Keratinocyte (primary cell): ENCODE data around the gene ZSCAN1. TPM values are rescaled to one million over a fixed set of nuclear protein-coding genes. Genes with fewer than 3 reads are reported as not detected.

Source experiments
- DNase-seq: peaks from one replicate; pipeline ENCODE4 v3.0.0-alpha.2; 2011; ENCODE audit warnings: low read depth, missing footprints, low spot score
- FAIRE-seq: peaks from 2 replicates; lab custom pipeline; 2011; peaks lifted over from hg19 to GRCh38; lab: Jason Lieb, UNC
- H2AFZ ChIP-seq: 2 replicates; pipeline ENCODE4 v1.6.0; 2012; ENCODE audit warnings: low read length, control low read depth, inconsistent platforms; ENCODE audit not compliant: control insufficient read depth
- H3K27ac ChIP-seq: 2 replicates; pipeline ENCODE4 v1.5.1; 2011; ENCODE audit warnings: low read length; ENCODE audit not compliant: control insufficient read depth, insufficient read depth
- H3K27me3 ChIP-seq: 3 replicates; pipeline ENCODE4 v1.6.0; 2011; ENCODE audit warnings: low read length; ENCODE audit not compliant: control insufficient read depth, insufficient read depth; ENCODE audit errors: extremely low read depth
- H3K36me3 ChIP-seq, 2 experiments: 2 replicates in 1 of 2; 3 replicates in 1 of 2; pipeline ENCODE4 v1.5.1; 2011; ENCODE audit warnings: low read length in 2 of 2, mild to moderate bottlenecking in 1 of 2; ENCODE audit not compliant: control insufficient read depth in 2 of 2, insufficient read depth in 2 of 2; ENCODE audit errors: extremely low read depth in 1 of 2
- H3K4me1 ChIP-seq: 3 replicates; pipeline ENCODE4 v1.5.1; 2011; ENCODE audit warnings: low read length; ENCODE audit not compliant: control insufficient read depth, insufficient read depth; ENCODE audit errors: extremely low read depth
- H3K4me2 ChIP-seq: 3 replicates; pipeline ENCODE4 v1.6.0; 2011; ENCODE audit warnings: low read depth, low read length; ENCODE audit not compliant: control insufficient read depth, insufficient read depth; ENCODE audit errors: extremely low read depth
- H3K4me3 ChIP-seq, 3 experiments: fragments of 200-600 bp in 1 of 3; sonication (generic) in 1 of 3; 2 replicates in 2 of 3; 3 replicates in 1 of 3; pipeline ENCODE4 v1.5.1; 2011 to 2016; ENCODE audit warnings: low read length in 3 of 3, mild to moderate bottlenecking in 3 of 3, control low read depth in 2 of 3, inconsistent platforms in 1 of 3, low read depth in 1 of 3, mixed read lengths in 1 of 3, mixed run types in 1 of 3, moderate library complexity in 1 of 3; ENCODE audit not compliant: control insufficient read depth in 2 of 3, insufficient read depth in 2 of 3; ENCODE audit errors: extremely low read depth in 1 of 3
- H3K79me2 ChIP-seq: 2 replicates; pipeline ENCODE4 v1.6.0; 2012; ENCODE audit warnings: low read length; ENCODE audit not compliant: control insufficient read depth, insufficient read depth
- H3K9ac ChIP-seq: 3 replicates; pipeline ENCODE4 v1.6.0; 2011; ENCODE audit warnings: low read length; ENCODE audit not compliant: control insufficient read depth, insufficient read depth; ENCODE audit errors: extremely low read depth
- H3K9me1 ChIP-seq: 3 replicates; pipeline ENCODE4 v1.6.0; 2011; ENCODE audit warnings: low read length; ENCODE audit not compliant: control insufficient read depth, insufficient read depth; ENCODE audit errors: extremely low read depth
- H3K9me3 ChIP-seq: 2 replicates; pipeline ENCODE4 v1.5.1; 2012; ENCODE audit warnings: low read depth, low read length; ENCODE audit not compliant: control insufficient read depth
- H4K20me1 ChIP-seq: 3 replicates; pipeline ENCODE4 v1.6.0; 2011; ENCODE audit warnings: low read length; ENCODE audit not compliant: control insufficient read depth, insufficient read depth; ENCODE audit errors: extremely low read depth
- EZH2 ChIP-seq: IDR thresholded peaks from one replicate; pipeline ENCODE4 v1.6.1; 2012; ENCODE audit warnings: inconsistent platforms, mild to moderate bottlenecking, low read length, moderate library complexity
- dilution Hi-C: fragments of 300-500 bp; cut with MboI; formaldehyde crosslinking; loops from one replicate; pipeline ENCODE4 v1.7.0; 2020; ENCODE audit warnings: low sequenced_read_pairs; ENCODE audit not compliant: extremely low pct_ligation_motif_present
- polyA plus RNA-seq, 5 experiments: library from polyadenylated mRNA; depleted of rRNA in 3 of 5; stranded (reverse) in 3 of 5; stranded (forward) in 1 of 5; unstranded in 1 of 5; fragments of >200 nt; gene quantifications; 1 replicate in 1 of 5; 2 replicates in 3 of 5; 3 replicates in 1 of 5; pipeline versions ENCODE4 v1.2.1 to v1.2.3, GENCODE V29; 2011 to 2012; ENCODE audit warnings: missing spikeins in 2 of 5, low read depth in 1 of 5, low replicate concordance in 1 of 5
- TF ChIP-seq, protein P1 (sequence below), 3 experiments: IDR thresholded peaks in 1 of 3; conservative IDR thresholded peaks in 1 of 3; optimal IDR thresholded peaks in 1 of 3; 2 replicates in 2 of 3; 3 replicates in 1 of 3; pipeline versions ENCODE3 to v1.5.1; 2011; ENCODE audit warnings: low read length in 3 of 3, mild to moderate bottlenecking in 3 of 3, moderate library complexity in 2 of 3, control low read depth in 1 of 3, inconsistent platforms in 1 of 3; ENCODE audit not compliant: insufficient read depth in 2 of 3; ENCODE audit errors: extremely low read depth in 1 of 3

Gene ZSCAN1
- polyA plus RNA-seq, 1 donor (not counting 4 experiments of a cell fraction or from before 2014, with no cell fraction given), result not detected

DNA sequence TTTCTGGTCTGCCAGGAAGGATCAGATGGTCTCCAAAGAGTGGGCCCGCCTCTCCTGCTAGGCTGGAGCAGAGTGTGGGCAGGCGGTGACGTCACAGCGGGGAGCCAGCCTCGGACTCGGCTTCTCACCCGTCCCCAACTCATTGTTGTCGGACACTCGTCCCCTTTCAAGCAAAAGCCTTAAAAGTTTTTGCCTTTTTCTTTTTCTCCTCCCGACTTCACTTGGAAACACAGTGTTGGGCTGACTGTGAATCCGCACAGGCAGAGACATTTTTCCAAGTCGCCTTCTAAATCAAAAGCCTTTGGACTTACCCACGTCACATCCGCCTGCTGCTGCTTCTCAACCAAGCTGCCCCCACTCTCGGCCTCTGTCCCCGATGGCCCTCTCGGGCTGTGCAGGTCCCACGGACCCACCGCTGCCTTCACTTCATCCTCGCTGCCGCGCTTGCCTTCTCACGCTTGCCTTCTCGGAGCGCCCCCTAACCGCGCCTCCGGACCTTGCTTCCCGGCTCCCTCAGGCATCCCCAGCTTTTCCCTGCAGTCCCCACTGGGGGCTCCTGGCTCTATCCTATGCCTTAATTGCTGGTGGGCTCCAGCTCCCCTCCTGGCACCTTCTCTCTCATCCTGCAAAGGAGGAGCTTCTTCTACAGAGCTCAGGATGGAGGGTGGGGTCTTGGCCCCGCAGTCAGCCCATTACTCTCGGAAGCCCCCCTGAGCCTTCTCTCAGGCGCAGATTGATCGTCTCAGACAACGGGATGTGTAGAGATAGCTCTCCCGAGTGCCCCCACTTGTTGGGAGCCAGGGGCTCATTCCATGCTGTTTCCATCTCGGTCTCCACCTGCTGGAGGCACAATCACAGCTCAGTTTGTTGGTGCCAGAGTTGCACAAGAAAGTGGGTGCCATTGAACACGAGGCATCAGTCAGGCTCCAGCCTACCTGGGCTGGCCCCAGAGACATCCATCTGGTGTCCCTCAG is 21.4 kb downstream of the ZSCAN1 start:
- Histone ChIP-seq H4K20me1 (no peaks in the 10 kb centered on the region), H3K9me1 (no peaks in the 10 kb centered on the region), H3K4me2 (no peak overlapping the region), H3K27me3 (no peaks in the 10 kb centered on the region), H2AFZ (no peak overlapping the region), H3K4me3 (no peak overlapping the region), H3K9ac (no peak overlapping the region), H3K4me1 (no peaks in the 10 kb centered on the region), H3K79me2 (no peaks in the 10 kb centered on the region), H3K27ac (no peak overlapping the region), H3K36me3 (no peaks in the 10 kb centered on the region), H3K9me3 (peaks cover 27% of the 10 kb centered on the region)
- no peak for DNase-seq
- dilution Hi-C loops, result no loop called here
- TF ChIP-seq, protein P1, sequence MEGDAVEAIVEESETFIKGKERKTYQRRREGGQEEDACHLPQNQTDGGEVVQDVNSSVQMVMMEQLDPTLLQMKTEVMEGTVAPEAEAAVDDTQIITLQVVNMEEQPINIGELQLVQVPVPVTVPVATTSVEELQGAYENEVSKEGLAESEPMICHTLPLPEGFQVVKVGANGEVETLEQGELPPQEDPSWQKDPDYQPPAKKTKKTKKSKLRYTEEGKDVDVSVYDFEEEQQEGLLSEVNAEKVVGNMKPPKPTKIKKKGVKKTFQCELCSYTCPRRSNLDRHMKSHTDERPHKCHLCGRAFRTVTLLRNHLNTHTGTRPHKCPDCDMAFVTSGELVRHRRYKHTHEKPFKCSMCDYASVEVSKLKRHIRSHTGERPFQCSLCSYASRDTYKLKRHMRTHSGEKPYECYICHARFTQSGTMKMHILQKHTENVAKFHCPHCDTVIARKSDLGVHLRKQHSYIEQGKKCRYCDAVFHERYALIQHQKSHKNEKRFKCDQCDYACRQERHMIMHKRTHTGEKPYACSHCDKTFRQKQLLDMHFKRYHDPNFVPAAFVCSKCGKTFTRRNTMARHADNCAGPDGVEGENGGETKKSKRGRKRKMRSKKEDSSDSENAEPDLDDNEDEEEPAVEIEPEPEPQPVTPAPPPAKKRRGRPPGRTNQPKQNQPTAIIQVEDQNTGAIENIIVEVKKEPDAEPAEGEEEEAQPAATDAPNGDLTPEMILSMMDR (optimal IDR thresholded peaks at IDR 0.05 in 1 of 3, IDR thresholded peaks at IDR 0.05 in 1 of 3, conservative IDR thresholded peaks at IDR 0.05 in 1 of 3; ENCODE audit: extremely low read depth in 1 of 3, insufficient read depth in 2 of 3, low read length in 3 of 3), result peak in 1 of 3 experiments; percentile 5
- no peak for TF ChIP-seq EZH2
- no peak for FAIRE-seq

DNA sequence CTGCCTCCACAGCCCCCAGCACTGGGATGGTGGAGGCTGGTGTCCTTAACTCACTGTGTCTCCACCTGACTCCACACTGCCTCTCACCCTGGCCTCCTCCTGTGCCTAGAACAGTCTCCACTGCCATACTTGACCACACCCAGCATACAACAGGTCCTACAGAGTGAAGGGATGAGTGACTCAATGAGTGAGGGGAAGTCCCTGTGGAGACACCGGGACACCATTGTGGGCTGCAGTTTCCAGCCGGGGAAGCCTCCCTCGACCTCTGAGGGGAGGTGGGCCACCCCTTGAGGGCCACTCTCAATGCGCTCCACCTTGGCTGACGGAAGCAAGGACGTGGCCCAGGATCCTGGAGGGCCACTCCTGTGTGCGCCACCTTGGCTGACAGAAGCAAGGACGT is 22.4 kb downstream of the ZSCAN1 start:
- H3K36me3 ChIP-seq, result no peaks in the 10 kb centered on the region
- FAIRE-seq (no peak), DNase-seq (no peak)
- no peak overlapping the region for H3K27ac ChIP-seq
- H3K9me1 ChIP-seq, result no peaks in the 10 kb centered on the region
- dilution Hi-C loops, result no loop called here
- H3K4me3 ChIP-seq, result no peak overlapping the region
- H3K27me3 ChIP-seq, result no peaks in the 10 kb centered on the region
- H3K9me3 ChIP-seq, result peaks cover 29% of the 10 kb centered on the region
- H3K4me2 ChIP-seq, result no peak overlapping the region
- no peaks in the 10 kb centered on the region for H3K4me1 ChIP-seq
- no peak overlapping the region for H2AFZ ChIP-seq
- no peaks in the 10 kb centered on the region for H3K79me2 ChIP-seq
- TF ChIP-seq EZH2, result no peak
- TF ChIP-seq, protein P1 (optimal IDR thresholded peaks at IDR 0.05 in 1 of 3, IDR thresholded peaks at IDR 0.05 in 1 of 3, conservative IDR thresholded peaks at IDR 0.05 in 1 of 3; ENCODE audit: extremely low read depth in 1 of 3, insufficient read depth in 2 of 3, low read length in 3 of 3), result no peak
- H3K9ac ChIP-seq, result no peak overlapping the region
- H4K20me1 ChIP-seq, result no peaks in the 10 kb centered on the region
